ENCODE results near the gene ALDH1A3. TPM values are rescaled to one million over a fixed set of nuclear protein-coding genes. Genes with fewer than 3 reads are reported as not detected.

The ALDH1A3 gene
- total RNA-seq, 1 experiment from 2014 or later = 14.0 TPM

GRCh38 chr15:100863796-100864267, 15.8 kb upstream of the ALDH1A3 start:
- POLR2A ChIA-PET = no interaction called here
- no peak overlapping the region for H3K27ac Mint-ChIP-seq

More at GRCh38 chr15:100863796-100864267, 15.8 kb upstream of the ALDH1A3 start:
- H3K4me1 Mint-ChIP-seq = 0 out of 2 replicates have a peak, but pooled peaks cover 5% of the 10 kb centered on the region
- ATAC-seq = no peak
- no peak for DNase-seq (ENCODE audit: low spot score)
- H3K4me3 Mint-ChIP-seq = no peak overlapping the region
- H3K27me3 Mint-ChIP-seq (ENCODE audit: low read depth) = no peaks in the 10 kb centered on the region; the same call in none of the 2 replicates
- TF ChIP-seq, protein P1, sequence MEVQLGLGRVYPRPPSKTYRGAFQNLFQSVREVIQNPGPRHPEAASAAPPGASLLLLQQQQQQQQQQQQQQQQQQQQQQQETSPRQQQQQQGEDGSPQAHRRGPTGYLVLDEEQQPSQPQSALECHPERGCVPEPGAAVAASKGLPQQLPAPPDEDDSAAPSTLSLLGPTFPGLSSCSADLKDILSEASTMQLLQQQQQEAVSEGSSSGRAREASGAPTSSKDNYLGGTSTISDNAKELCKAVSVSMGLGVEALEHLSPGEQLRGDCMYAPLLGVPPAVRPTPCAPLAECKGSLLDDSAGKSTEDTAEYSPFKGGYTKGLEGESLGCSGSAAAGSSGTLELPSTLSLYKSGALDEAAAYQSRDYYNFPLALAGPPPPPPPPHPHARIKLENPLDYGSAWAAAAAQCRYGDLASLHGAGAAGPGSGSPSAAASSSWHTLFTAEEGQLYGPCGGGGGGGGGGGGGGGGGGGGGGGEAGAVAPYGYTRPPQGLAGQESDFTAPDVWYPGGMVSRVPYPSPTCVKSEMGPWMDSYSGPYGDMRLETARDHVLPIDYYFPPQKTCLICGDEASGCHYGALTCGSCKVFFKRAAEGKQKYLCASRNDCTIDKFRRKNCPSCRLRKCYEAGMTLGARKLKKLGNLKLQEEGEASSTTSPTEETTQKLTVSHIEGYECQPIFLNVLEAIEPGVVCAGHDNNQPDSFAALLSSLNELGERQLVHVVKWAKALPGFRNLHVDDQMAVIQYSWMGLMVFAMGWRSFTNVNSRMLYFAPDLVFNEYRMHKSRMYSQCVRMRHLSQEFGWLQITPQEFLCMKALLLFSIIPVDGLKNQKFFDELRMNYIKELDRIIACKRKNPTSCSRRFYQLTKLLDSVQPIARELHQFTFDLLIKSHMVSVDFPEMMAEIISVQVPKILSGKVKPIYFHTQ (CRISPR knock-in tag; IDR thresholded peaks at IDR 0.05) = no peak
- no peak for TF ChIP-seq RORB (CRISPR knock-in tag; IDR thresholded peaks at IDR 0.05)
- TF ChIP-seq JAZF1 (CRISPR knock-in tag; IDR thresholded peaks at IDR 0.05) = no peak
- TF ChIP-seq ATF2 (CRISPR knock-in tag; IDR thresholded peaks at IDR 0.05; ENCODE audit: borderline replicate concordance, low read depth) = no peak
- no peak for TF ChIP-seq FOXP1 (CRISPR knock-in tag; IDR thresholded peaks at IDR 0.05; ENCODE audit: borderline replicate concordance)
- TF ChIP-seq, protein P2, sequence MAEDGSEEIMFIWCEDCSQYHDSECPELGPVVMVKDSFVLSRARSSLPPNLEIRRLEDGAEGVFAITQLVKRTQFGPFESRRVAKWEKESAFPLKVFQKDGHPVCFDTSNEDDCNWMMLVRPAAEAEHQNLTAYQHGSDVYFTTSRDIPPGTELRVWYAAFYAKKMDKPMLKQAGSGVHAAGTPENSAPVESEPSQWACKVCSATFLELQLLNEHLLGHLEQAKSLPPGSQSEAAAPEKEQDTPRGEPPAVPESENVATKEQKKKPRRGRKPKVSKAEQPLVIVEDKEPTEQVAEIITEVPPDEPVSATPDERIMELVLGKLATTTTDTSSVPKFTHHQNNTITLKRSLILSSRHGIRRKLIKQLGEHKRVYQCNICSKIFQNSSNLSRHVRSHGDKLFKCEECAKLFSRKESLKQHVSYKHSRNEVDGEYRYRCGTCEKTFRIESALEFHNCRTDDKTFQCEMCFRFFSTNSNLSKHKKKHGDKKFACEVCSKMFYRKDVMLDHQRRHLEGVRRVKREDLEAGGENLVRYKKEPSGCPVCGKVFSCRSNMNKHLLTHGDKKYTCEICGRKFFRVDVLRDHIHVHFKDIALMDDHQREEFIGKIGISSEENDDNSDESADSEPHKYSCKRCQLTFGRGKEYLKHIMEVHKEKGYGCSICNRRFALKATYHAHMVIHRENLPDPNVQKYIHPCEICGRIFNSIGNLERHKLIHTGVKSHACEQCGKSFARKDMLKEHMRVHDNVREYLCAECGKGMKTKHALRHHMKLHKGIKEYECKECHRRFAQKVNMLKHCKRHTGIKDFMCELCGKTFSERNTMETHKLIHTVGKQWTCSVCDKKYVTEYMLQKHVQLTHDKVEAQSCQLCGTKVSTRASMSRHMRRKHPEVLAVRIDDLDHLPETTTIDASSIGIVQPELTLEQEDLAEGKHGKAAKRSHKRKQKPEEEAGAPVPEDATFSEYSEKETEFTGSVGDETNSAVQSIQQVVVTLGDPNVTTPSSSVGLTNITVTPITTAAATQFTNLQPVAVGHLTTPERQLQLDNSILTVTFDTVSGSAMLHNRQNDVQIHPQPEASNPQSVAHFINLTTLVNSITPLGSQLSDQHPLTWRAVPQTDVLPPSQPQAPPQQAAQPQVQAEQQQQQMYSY (CRISPR knock-in tag; IDR thresholded peaks at IDR 0.05) = no peak
- no peak for TF ChIP-seq ZNF281 (CRISPR knock-in tag; IDR thresholded peaks at IDR 0.05)
- no peak for TF ChIP-seq USF1 (CRISPR knock-in tag; IDR thresholded peaks at IDR 0.05)
- TF ChIP-seq ZNF138 (CRISPR knock-in tag; conservative IDR thresholded peaks at IDR 0.05) = no peak
- TF ChIP-seq, protein P3, sequence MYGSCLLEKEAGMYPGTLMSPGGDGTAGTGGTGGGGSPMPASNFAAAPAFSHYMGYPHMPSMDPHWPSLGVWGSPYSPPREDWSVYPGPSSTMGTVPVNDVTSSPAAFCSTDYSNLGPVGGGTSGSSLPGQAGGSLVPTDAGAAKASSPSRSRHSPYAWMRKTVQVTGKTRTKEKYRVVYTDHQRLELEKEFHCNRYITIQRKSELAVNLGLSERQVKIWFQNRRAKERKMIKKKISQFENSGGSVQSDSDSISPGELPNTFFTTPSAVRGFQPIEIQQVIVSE (CRISPR knock-in tag; IDR thresholded peaks at IDR 0.05; ENCODE audit: borderline replicate concordance) = no peak
- TF ChIP-seq ATF3 (CRISPR knock-in tag; conservative IDR thresholded peaks at IDR 0.05) = no peak
- TF ChIP-seq GTF2I (CRISPR knock-in tag; conservative IDR thresholded peaks at IDR 0.05) = no peak
- TF ChIP-seq JUN (CRISPR knock-in tag; IDR thresholded peaks at IDR 0.05) = no peak
- peaks cover 15% of the 10 kb centered on the region for H3K36me3 Mint-ChIP-seq
- peaks cover 16% of the 10 kb centered on the region for H3K9me3 Mint-ChIP-seq
- CTCF ChIA-PET = interaction anchor here (2.0 kb wide), 1 partner anchor 9 kb away, joined by 9 read pairs; no protein-coding TSS in a partner anchor
